Activated B cell treated with CpG ODN at 0.5 μM for 24 hours (primary cell): Measurements from ENCODE around the gene SRGAP3. TPM values are rescaled to one million over a fixed set of nuclear protein-coding genes. Genes with fewer than 3 reads are reported as not detected.

Experiments
- ATAC-seq: fragments of 200-7000 bp; cut with Tn5 transposase; one replicate; pipeline ENCODE4 v1.10.0; 2021; ENCODE audit warnings: low read depth, mild to moderate bottlenecking, moderate library complexity
- CTCF ChIA-PET: fragments of 350-600 bp; sonication (Branson Sonifier 250); formaldehyde crosslinking; loops from one replicate; lab custom pipeline; 2021; ENCODE audit warnings: antibody characterized with exemption; lab: Charles Lee
- POLR2A ChIA-PET: fragments of 350-600 bp; sonication (Branson Sonifier 250); formaldehyde crosslinking; loops from one replicate; lab custom pipeline; 2021; ENCODE audit warnings: antibody characterized with exemption; lab: Charles Lee
- DNase-seq: peaks from one replicate; pipeline ENCODE4 v3.0.0; 2022
- H3K27ac Mint-ChIP-seq: one replicate; pipeline ENCODE4 v1.8.0; 2020; ENCODE audit warnings: mixed read lengths
- H3K27me3 Mint-ChIP-seq: one replicate; pipeline ENCODE4 v1.8.0; 2021; ENCODE audit warnings: mixed read lengths
- H3K36me3 Mint-ChIP-seq: one replicate; pipeline ENCODE4 v1.8.0; 2021; ENCODE audit warnings: low read depth, mixed read lengths
- H3K4me1 Mint-ChIP-seq: one replicate; pipeline ENCODE4 v1.8.0; 2021; ENCODE audit warnings: mixed read lengths
- H3K4me3 Mint-ChIP-seq: one replicate; pipeline ENCODE4 v1.8.0; 2020; ENCODE audit warnings: mild to moderate bottlenecking, mixed read lengths
- H3K9me3 Mint-ChIP-seq: one replicate; pipeline ENCODE4 v1.8.0; 2020; ENCODE audit warnings: mixed read lengths
- intact Hi-C: fragments of 100-400 bp; cut with micrococcal nuclease; formaldehyde crosslinking; loops from one replicate; pipeline ENCODE4 v1.15.1; 2024
- total RNA-seq: library from RNA; stranded (reverse); gene quantifications from 2 replicates; pipeline ENCODE4 v1.2.3, GENCODE V29; 2022
- TF ChIP-seq, protein P1 (sequence below): fragments of 200-600 bp; IDR thresholded peaks from one replicate; pipeline ENCODE4 v1.8.0; 2022; ENCODE audit warnings: antibody characterized with exemption, mild to moderate bottlenecking

Gene SRGAP3
- total RNA-seq, 1 donor from 2014 or later, result 0.58 TPM

DNA sequence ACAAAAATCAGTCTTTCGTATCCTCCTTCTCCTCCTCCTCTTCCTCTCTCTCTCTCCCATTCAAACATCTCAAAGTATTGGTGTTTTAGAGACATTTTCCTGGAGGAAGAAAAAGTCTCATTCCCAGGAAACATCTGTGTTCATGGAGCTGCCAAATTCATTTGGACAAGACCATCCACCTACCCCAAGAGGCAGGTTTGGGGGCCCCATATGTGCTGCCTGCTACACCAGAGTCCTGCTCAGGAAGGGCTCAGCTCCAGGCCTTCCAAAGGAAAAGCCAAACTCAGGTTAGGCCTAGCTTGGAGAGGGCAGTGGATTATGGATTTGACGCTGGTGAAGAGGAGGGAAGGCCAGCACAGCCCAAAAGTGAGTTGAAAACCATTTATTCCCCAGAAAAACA is 131.2 kb downstream of the SRGAP3 start:
- no peak for DNase-seq
- H3K27ac Mint-ChIP-seq, result no peak overlapping the region
- intact Hi-C loops, result loop anchor here (5.0 kb wide), 1 partner anchor 64 kb away; no protein-coding TSS in a partner anchor
- ChIA-PET CTCF (no interaction called here), POLR2A (no interaction called here)
- no peaks in the 10 kb centered on the region for H3K36me3 Mint-ChIP-seq
- H3K9me3 Mint-ChIP-seq, result no peaks in the 10 kb centered on the region
- ATAC-seq, result no peak
- no peak overlapping the region for H3K4me3 Mint-ChIP-seq
- peaks cover 3% of the 10 kb centered on the region for H3K27me3 Mint-ChIP-seq
- H3K4me1 Mint-ChIP-seq, result no peaks in the 10 kb centered on the region
- TF ChIP-seq, protein P1, sequence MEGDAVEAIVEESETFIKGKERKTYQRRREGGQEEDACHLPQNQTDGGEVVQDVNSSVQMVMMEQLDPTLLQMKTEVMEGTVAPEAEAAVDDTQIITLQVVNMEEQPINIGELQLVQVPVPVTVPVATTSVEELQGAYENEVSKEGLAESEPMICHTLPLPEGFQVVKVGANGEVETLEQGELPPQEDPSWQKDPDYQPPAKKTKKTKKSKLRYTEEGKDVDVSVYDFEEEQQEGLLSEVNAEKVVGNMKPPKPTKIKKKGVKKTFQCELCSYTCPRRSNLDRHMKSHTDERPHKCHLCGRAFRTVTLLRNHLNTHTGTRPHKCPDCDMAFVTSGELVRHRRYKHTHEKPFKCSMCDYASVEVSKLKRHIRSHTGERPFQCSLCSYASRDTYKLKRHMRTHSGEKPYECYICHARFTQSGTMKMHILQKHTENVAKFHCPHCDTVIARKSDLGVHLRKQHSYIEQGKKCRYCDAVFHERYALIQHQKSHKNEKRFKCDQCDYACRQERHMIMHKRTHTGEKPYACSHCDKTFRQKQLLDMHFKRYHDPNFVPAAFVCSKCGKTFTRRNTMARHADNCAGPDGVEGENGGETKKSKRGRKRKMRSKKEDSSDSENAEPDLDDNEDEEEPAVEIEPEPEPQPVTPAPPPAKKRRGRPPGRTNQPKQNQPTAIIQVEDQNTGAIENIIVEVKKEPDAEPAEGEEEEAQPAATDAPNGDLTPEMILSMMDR, result no peak

DNA sequence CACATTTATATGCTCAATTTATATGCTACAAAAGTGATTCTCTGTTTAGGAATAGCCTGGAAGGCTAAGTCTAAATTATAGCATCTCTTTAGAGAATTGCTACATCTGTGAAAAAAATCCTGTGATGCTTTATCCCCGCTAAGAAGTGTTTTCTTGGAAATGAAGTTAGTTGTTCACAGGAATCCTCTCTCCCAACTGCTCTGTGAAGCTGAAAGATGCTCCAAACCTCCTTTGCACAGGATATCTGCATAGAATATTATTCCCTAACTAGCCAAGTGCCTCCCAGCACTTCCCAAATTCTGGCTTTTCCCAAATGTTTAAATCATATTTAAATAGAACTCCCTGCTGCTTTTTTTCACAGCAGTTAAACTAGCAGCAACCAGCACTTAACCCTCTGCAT is 132.2 kb downstream of the SRGAP3 start:
- ATAC-seq (no peak), DNase-seq (no peak)
- TF ChIP-seq, protein P1, result no peak
- ChIA-PET POLR2A (no interaction called here), CTCF (no interaction called here)
- H3K36me3 Mint-ChIP-seq, result no peaks in the 10 kb centered on the region
- peaks cover 5% of the 10 kb centered on the region for H3K27me3 Mint-ChIP-seq
- H3K9me3 Mint-ChIP-seq, result no peaks in the 10 kb centered on the region
- H3K27ac Mint-ChIP-seq, result no peak overlapping the region
- intact Hi-C loops, result loop anchor here (5.0 kb wide), 1 partner anchor 65 kb away; no protein-coding TSS in a partner anchor
- H3K4me3 Mint-ChIP-seq, result no peak overlapping the region
- H3K4me1 Mint-ChIP-seq, result no peaks in the 10 kb centered on the region

DNA sequence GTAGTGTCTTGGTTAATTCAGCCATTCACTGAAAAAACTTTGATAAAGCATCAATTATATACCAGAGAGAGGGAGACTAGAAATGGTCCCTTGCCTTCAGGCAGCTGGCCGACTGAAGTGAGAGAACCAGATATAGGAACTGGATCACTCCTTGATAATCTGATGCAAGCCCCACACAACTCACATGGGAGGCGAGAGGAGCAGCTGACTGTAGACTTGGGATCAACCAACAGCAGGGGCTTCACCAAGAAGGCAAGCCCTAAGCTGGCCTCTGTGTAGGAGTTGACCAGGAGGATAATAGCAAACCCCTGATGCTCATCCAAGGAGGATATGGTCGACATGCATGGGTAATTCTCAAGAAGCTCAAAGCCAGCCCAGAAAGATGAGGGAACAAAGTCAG is 133.1 kb downstream of the SRGAP3 start:
- TF ChIP-seq, protein P1, result no peak
- Mint-ChIP-seq H3K4me1 (no peaks in the 10 kb centered on the region), H3K27me3 (peaks cover 5% of the 10 kb centered on the region), H3K9me3 (no peaks in the 10 kb centered on the region), H3K27ac (no peak overlapping the region), H3K4me3 (no peak overlapping the region), H3K36me3 (no peaks in the 10 kb centered on the region)
- ChIA-PET CTCF (no interaction called here), POLR2A (no interaction called here)
- ATAC-seq (no peak), DNase-seq (no peak)
- intact Hi-C loops, result loop anchor here (5.0 kb wide), 1 partner anchor 66 kb away; no protein-coding TSS in a partner anchor

DNA sequence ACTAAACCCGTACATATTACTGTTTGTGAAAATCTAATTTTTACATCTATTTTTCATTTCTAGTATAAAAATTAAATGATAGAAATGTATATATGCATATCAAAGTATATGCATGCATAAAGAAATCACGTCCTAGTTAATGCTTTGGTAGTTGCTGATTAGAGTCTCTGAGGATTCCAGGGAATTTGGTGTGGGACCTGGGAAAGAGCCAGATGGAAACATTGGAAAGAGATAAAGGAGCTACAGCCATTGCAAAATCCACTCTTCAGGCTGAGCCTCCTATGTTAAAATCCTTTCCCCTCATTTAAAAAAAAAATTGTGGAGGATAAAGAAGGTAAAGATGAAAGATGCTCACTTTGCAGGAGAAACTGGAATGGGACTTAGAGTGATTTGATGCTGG is 134.1 kb downstream of the SRGAP3 start:
- Mint-ChIP-seq H3K4me3 (no peak overlapping the region), H3K36me3 (no peaks in the 10 kb centered on the region), H3K9me3 (no peaks in the 10 kb centered on the region), H3K27me3 (peaks cover 5% of the 10 kb centered on the region), H3K4me1 (no peaks in the 10 kb centered on the region), H3K27ac (no peak overlapping the region)
- CTCF ChIA-PET, result no interaction called here
- no peak for DNase-seq
- POLR2A ChIA-PET, result no interaction called here
- no peak for ATAC-seq
- intact Hi-C loops, result loop anchor here (5.0 kb wide), 1 partner anchor 67 kb away; no protein-coding TSS in a partner anchor
- TF ChIP-seq, protein P1, result no peak

DNA sequence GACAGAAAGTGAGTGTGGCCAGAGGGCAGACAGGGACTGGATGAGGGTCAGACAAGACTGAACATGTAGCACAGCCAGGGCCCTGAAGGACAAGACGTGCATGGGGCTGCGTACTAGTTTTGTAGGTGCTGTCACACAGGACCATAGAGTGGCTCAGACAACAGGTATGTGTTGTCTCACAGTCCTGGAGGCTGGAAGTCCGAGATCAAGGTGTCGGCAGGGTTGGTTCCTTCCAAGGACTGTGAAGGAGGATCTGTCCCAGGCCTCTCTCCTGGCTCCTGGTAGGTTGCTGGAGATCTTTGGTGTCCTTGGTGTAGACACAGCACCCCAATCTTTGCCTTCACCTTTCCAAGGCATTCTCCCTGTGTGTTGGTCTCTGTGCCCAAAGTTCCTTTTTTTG is 136.4 kb downstream of the SRGAP3 start:
- DNase-seq (no peak), ATAC-seq (no peak)
- Mint-ChIP-seq H3K27me3 (peaks cover 14% of the 10 kb centered on the region), H3K27ac (no peak overlapping the region), H3K4me1 (no peaks in the 10 kb centered on the region), H3K4me3 (no peak overlapping the region), H3K36me3 (no peaks in the 10 kb centered on the region), H3K9me3 (no peaks in the 10 kb centered on the region)
- ChIA-PET CTCF (no interaction called here), POLR2A (no interaction called here)
- intact Hi-C loops, result no loop called here
- TF ChIP-seq, protein P1, result no peak
